ENCODE data around the gene PRDM16.

- TF ChIP-seq, protein P1, sequence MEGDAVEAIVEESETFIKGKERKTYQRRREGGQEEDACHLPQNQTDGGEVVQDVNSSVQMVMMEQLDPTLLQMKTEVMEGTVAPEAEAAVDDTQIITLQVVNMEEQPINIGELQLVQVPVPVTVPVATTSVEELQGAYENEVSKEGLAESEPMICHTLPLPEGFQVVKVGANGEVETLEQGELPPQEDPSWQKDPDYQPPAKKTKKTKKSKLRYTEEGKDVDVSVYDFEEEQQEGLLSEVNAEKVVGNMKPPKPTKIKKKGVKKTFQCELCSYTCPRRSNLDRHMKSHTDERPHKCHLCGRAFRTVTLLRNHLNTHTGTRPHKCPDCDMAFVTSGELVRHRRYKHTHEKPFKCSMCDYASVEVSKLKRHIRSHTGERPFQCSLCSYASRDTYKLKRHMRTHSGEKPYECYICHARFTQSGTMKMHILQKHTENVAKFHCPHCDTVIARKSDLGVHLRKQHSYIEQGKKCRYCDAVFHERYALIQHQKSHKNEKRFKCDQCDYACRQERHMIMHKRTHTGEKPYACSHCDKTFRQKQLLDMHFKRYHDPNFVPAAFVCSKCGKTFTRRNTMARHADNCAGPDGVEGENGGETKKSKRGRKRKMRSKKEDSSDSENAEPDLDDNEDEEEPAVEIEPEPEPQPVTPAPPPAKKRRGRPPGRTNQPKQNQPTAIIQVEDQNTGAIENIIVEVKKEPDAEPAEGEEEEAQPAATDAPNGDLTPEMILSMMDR (IDR thresholded peaks at IDR 0.05) = no peak
- TF ChIP-seq EZH2 (IDR thresholded peaks at IDR 0.05; ENCODE audit: borderline replicate concordance, insufficient read depth, low read depth, low read length, poor library complexity, severe bottlenecking) = no peak
Measured at GRCh38 chr1:3468236-3469103, 399.5 kb downstream of the PRDM16 start.
